GM12878 (cell line): ENCODE results near the gene BMF. TPM values are rescaled to one million over a fixed set of nuclear protein-coding genes. Genes with fewer than 3 reads are reported as not detected.
A peak's percentile ranks its signal among the peaks of the same experiment; 100 is the strongest.

Source experiments
- BACH1 ChIP-seq: fragments of 450-650 bp; IDR thresholded peaks from 2 replicates; pipeline ENCODE4 v1.6.1; 2017; ENCODE audit warnings: mild to moderate bottlenecking, borderline replicate concordance
- BCL11A ChIP-seq: IDR thresholded peaks from 2 replicates; pipeline ENCODE4 v1.6.1; 2011; ENCODE audit warnings: low read depth, low read length
- BCL3 ChIP-seq: IDR thresholded peaks from 2 replicates; pipeline ENCODE4 v1.6.1; 2011; ENCODE audit warnings: borderline replicate concordance, low read depth, mild to moderate bottlenecking, moderate library complexity, low read length; ENCODE audit not compliant: insufficient read depth, poor library complexity, severe bottlenecking
- BRCA1 ChIP-seq: IDR thresholded peaks from 2 replicates; pipeline ENCODE4 v1.6.1; 2011; ENCODE audit warnings: low read depth, low read length, improper control_type of control experiment
- CHD1 ChIP-seq: IDR thresholded peaks from 2 replicates; pipeline ENCODE4 v1.6.1; 2012; ENCODE audit warnings: low read depth, low read length, improper control_type of control experiment
- ETV6 ChIP-seq, 2 experiments: fragments of 450-650 bp in 1 of 2; IDR thresholded peaks in 1 of 2; conservative IDR thresholded peaks in 1 of 2; 2 replicates each; pipeline ENCODE4 v1.6.1; 2014; ENCODE audit warnings: antibody characterized with exemption in 1 of 2, borderline replicate concordance in 1 of 2, low read depth in 1 of 2, mild to moderate bottlenecking in 1 of 2, moderate library complexity in 1 of 2
- MEF2B ChIP-seq: fragments of 450-650 bp; IDR thresholded peaks from 2 replicates; pipeline ENCODE4 v1.6.1; 2018; ENCODE audit warnings: mild to moderate bottlenecking, moderate library complexity; ENCODE audit not compliant: partially characterized antibody, poor library complexity, severe bottlenecking
- MXI1 ChIP-seq: fragments of 150-350 bp; IDR thresholded peaks from 2 replicates; pipeline ENCODE4 v1.6.1; 2011; ENCODE audit warnings: low read depth, mild to moderate bottlenecking, inconsistent platforms, low read length, improper control_type of control experiment
- NFIC ChIP-seq: IDR thresholded peaks from 2 replicates; pipeline ENCODE4 v1.6.1; 2012; ENCODE audit warnings: low read depth, mild to moderate bottlenecking, inconsistent platforms, low read length, moderate library complexity
- NR2C2 ChIP-seq: IDR thresholded peaks from 2 replicates; pipeline ENCODE4 v1.6.1; 2011; ENCODE audit warnings: borderline replicate concordance, low read depth; ENCODE audit not compliant: control insufficient read depth, insufficient read length
- PAX5 ChIP-seq: IDR thresholded peaks from 2 replicates; pipeline ENCODE4 v1.6.1; 2011; ENCODE audit warnings: low read depth, low read length, borderline replicate concordance
- POLR2AphosphoS2 ChIP-seq: IDR thresholded peaks from 2 replicates; pipeline ENCODE4 v1.6.1; 2011; ENCODE audit warnings: low read depth, mild to moderate bottlenecking, low read length, improper control_type of control experiment, moderate library complexity
- POLR2AphosphoS5 ChIP-seq: IDR thresholded peaks from 2 replicates; pipeline ENCODE4 v1.6.1; 2011; ENCODE audit warnings: mild to moderate bottlenecking, low read length, inconsistent platforms
- RAD21 ChIP-seq: IDR thresholded peaks from 2 replicates; pipeline ENCODE4 v1.6.1; 2011; ENCODE audit warnings: mild to moderate bottlenecking, low read depth, low read length, moderate library complexity; ENCODE audit not compliant: insufficient read depth
- RBBP5 ChIP-seq: fragments of 200-600 bp; sonication (generic); conservative IDR thresholded peaks from 2 replicates; pipeline ENCODE4 v1.6.1; 2016
- RELB ChIP-seq: fragments of 450-650 bp; IDR thresholded peaks from 2 replicates; pipeline ENCODE4 v1.6.1; 2017; ENCODE audit warnings: low read depth, mild to moderate bottlenecking, moderate library complexity
- SMARCA5 ChIP-seq: fragments of 450-650 bp; IDR thresholded peaks from 2 replicates; pipeline ENCODE4 v1.6.1; 2017; ENCODE audit warnings: mild to moderate bottlenecking
- SRF ChIP-seq, 2 experiments: IDR thresholded peaks; 2 replicates each; pipeline ENCODE4 v1.6.1; 2011; ENCODE audit warnings: low read depth in 2 of 2, low read length in 2 of 2, mild to moderate bottlenecking in 1 of 2, moderate library complexity in 1 of 2
- SUPT20H ChIP-seq: IDR thresholded peaks from 2 replicates; pipeline ENCODE4 v1.6.1; 2011; ENCODE audit warnings: low read depth, mild to moderate bottlenecking, low read length, moderate library complexity, borderline replicate concordance; ENCODE audit not compliant: control insufficient read depth
- TAF1 ChIP-seq: IDR thresholded peaks from 2 replicates; pipeline ENCODE4 v1.6.1; 2011; ENCODE audit warnings: mild to moderate bottlenecking, low read depth, low read length, borderline replicate concordance
- TCF7 ChIP-seq: IDR thresholded peaks from 2 replicates; pipeline ENCODE4 v1.6.1; 2014; ENCODE audit warnings: antibody characterized with exemption, borderline replicate concordance
- ZNF274 ChIP-seq: IDR thresholded peaks from one replicate; pipeline ENCODE4 v1.8.0; 2011; ENCODE audit not compliant: insufficient read length, insufficient read depth
- ZSCAN29 ChIP-seq: fragments of 450-650 bp; IDR thresholded peaks from 2 replicates; pipeline ENCODE4 v1.6.1; 2017; ENCODE audit warnings: mild to moderate bottlenecking, moderate library complexity
- polyA plus RNA-seq, 11 experiments: library from polyadenylated mRNA; depleted of rRNA in 4 of 11; unstranded in 6 of 11; stranded (reverse) in 5 of 11; fragments of >200 nt; fragmentation: Nextera tagmentation in 4 of 11; fragmentation: Illumina TruSeq in 1 of 11; extraction: Ambion mirVana in 4 of 11; extraction: Trizol in 1 of 11; gene quantifications; 1 replicate in 1 of 11; 2 replicates in 10 of 11; pipeline versions ENCODE4 v1.2.1 to v1.2.3, GENCODE V29; 2011 to 2016; ENCODE audit warnings: inconsistent platforms in 2 of 11, missing spikeins in 2 of 11, low read depth in 1 of 11
- total RNA-seq, 4 experiments: library from RNA; depleted of rRNA in 3 of 4; stranded (reverse); fragments of >200 nt in 3 of 4; fragmentation: Illumina TruSeq in 1 of 4; extraction: Trizol in 1 of 4; gene quantifications; 2 replicates each; pipeline versions ENCODE4 v1.2.1 to v1.2.3, GENCODE V29; 2013 to 2021
- TF ChIP-seq, protein P1 (sequence below): fragments of 450-650 bp; IDR thresholded peaks from 2 replicates; pipeline ENCODE4 v1.6.1; 2017; ENCODE audit warnings: borderline replicate concordance
- TF ChIP-seq, protein P2 (sequence below): IDR thresholded peaks from 2 replicates; pipeline ENCODE4 v1.6.1; 2011; ENCODE audit warnings: borderline replicate concordance, low read depth, mild to moderate bottlenecking, moderate library complexity, mixed read lengths, low read length; ENCODE audit not compliant: insufficient read depth; ENCODE audit errors: extremely low read length

BMF gene
- total and polyA plus RNA-seq, 10 of the 15 experiments (the other 5 are each of a cell fraction or from before 2014, with no cell fraction given): 0.82 to 34.9 (median 16.9) TPM

GRCh38 chr15:40047415-40048210 lies 61.1 kb downstream of the BMF start (continued):
- TF ChIP-seq, protein P1, sequence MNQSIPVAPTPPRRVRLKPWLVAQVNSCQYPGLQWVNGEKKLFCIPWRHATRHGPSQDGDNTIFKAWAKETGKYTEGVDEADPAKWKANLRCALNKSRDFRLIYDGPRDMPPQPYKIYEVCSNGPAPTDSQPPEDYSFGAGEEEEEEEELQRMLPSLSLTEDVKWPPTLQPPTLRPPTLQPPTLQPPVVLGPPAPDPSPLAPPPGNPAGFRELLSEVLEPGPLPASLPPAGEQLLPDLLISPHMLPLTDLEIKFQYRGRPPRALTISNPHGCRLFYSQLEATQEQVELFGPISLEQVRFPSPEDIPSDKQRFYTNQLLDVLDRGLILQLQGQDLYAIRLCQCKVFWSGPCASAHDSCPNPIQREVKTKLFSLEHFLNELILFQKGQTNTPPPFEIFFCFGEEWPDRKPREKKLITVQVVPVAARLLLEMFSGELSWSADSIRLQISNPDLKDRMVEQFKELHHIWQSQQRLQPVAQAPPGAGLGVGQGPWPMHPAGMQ: no peak
- no peak for TF ChIP-seq NR2C2
- no peak for TF ChIP-seq SUPT20H
- no peak for TF ChIP-seq ZNF274
- TF ChIP-seq TCF7: no peak
- peak in 1 of 2 experiments; percentile 93; a peak in 2 of 4 replicates for TF ChIP-seq ETV6 (conservative IDR thresholded peaks at IDR 0.05 in 1 of 2, IDR thresholded peaks at IDR 0.05 in 1 of 2; ENCODE audit: borderline replicate concordance in 1 of 2, low read depth in 1 of 2)
- TF ChIP-seq BACH1: no peak; the same call in 1 of the 2 replicates
- peak; percentile 77 for TF ChIP-seq RELB
- peak; percentile 54 for TF ChIP-seq MEF2B
- peak; percentile 67; the same call in 1 of the 2 replicates for TF ChIP-seq PAX5
- TF ChIP-seq BCL3: peak; percentile 50
- TF ChIP-seq CHD1: no peak
- TF ChIP-seq BCL11A: peak; percentile 75
- TF ChIP-seq POLR2AphosphoS5: no peak; the same call in 1 of the 2 replicates
- TF ChIP-seq SMARCA5: 0 out of 2 replicates have a peak, but pooled peaks have one; percentile 39
- no peak for TF ChIP-seq POLR2AphosphoS2
- TF ChIP-seq RBBP5: no peak
- no peak for TF ChIP-seq TAF1
- TF ChIP-seq RAD21: peak; percentile 24; the same call in 1 of the 2 replicates
- TF ChIP-seq MXI1: no peak
- no peak for TF ChIP-seq NFIC
- TF ChIP-seq ZSCAN29: no peak
- TF ChIP-seq SRF (IDR thresholded peaks at IDR 0.05; ENCODE audit: low read depth in 2 of 2, low read length in 2 of 2): no peak; a peak in 1 of 4 replicates
- TF ChIP-seq, protein P2, sequence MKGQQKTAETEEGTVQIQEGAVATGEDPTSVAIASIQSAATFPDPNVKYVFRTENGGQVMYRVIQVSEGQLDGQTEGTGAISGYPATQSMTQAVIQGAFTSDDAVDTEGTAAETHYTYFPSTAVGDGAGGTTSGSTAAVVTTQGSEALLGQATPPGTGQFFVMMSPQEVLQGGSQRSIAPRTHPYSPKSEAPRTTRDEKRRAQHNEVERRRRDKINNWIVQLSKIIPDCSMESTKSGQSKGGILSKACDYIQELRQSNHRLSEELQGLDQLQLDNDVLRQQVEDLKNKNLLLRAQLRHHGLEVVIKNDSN: no peak
- no peak for TF ChIP-seq BRCA1
